HG02970 (cell line): ENCODE measurements around the gene TMEM217.

Experiments
- ATAC-seq: cut with Tn5 transposase; IDR thresholded peaks from one replicate; pipeline ENCODE4 v1.9.1; 2021; ENCODE audit warnings: mild to moderate bottlenecking, moderate library complexity, moderate number of reproducible peaks; ENCODE audit not compliant: unreplicated experiment, low FRiP score

The TMEM217 gene

GRCh38 chr6:37244430-37245310, 13.3 kb downstream of the TMEM217 start:
- no peak for ATAC-seq

- ATAC-seq = no peak
Measured at GRCh38 chr6:37243816-37244370, 14.1 kb downstream of the TMEM217 start.

GRCh38 chr6:37243131-37243815, 14.7 kb downstream of the TMEM217 start:
- no peak for ATAC-seq

GRCh38 chr6:37242429-37243052, 15.4 kb downstream of the TMEM217 start:
- ATAC-seq = no peak

- ATAC-seq = no peak
Measured at GRCh38 chr6:37241775-37242428, 16.0 kb downstream of the TMEM217 start.

GRCh38 chr6:37241131-37241530, 16.8 kb downstream of the TMEM217 start:
- no peak for ATAC-seq

GRCh38 chr6:37239950-37240713, 17.8 kb downstream of the TMEM217 start:
- no peak for ATAC-seq

GRCh38 chr6:37239526-37239925, 18.4 kb downstream of the TMEM217 start:
- ATAC-seq = no peak

- ATAC-seq = no peak
Measured at GRCh38 chr6:37238381-37238780, 19.6 kb downstream of the TMEM217 start.

GRCh38 chr6:37237789-37238188, 20.2 kb downstream of the TMEM217 start:
- ATAC-seq = no peak

- no peak for ATAC-seq
Measured at GRCh38 chr6:37236921-37237320, 21.0 kb downstream of the TMEM217 start.

- no peak for ATAC-seq
Measured at GRCh38 chr6:37233541-37233940, 24.4 kb downstream of the TMEM217 start.

- no peak for ATAC-seq
Measured at GRCh38 chr6:37232430-37233017, 25.4 kb downstream of the TMEM217 start.

- no peak for ATAC-seq
Measured at GRCh38 chr6:37230104-37230503, 27.8 kb downstream of the TMEM217 start.

GRCh38 chr6:37225350-37226169, 32.4 kb downstream of the TMEM217 start:
- ATAC-seq = no peak

- no peak for ATAC-seq
Measured at GRCh38 chr6:37222992-37223391, 35.0 kb downstream of the TMEM217 start.

GRCh38 chr6:37222125-37222967, 35.6 kb downstream of the TMEM217 start:
- peak; percentile 64 for ATAC-seq
